Measurements from ENCODE around the gene SNX5. TPM values are rescaled to one million over a fixed set of nuclear protein-coding genes. Genes with fewer than 3 reads are reported as not detected.
A peak's percentile ranks its signal among the peaks of the same experiment; 100 is the strongest.

The SNX5 gene
- total RNA-seq, 1 experiment from 2014 or later, result 90.8 TPM

DNA sequence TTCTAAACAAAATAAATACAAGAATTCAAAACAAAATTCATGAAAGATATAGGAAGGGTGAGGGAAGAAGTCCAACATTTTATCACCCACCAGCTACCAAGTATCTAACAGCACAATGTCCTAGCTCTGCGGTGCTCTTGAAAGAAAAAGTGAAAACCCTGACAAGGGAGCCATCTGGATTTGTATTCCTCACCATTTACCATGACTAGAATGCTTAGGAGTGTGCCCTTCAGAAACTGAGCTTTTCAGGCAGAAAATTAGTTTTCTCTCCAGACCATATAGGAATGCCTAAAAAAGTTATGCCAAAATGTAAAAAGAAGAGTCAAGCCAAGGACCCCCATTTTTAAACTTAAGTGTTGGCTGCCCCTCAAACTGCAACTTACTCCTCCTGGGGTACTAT lies 4.5 kb downstream of the SNX5 start:
- intact Hi-C loops (cut with micrococcal nuclease; ENCODE audit: unreplicated experiment), result no loop called here
- ChIA-PET POLR2A (no interaction called here), CTCF (no interaction called here)

GRCh38 chr20:17963114-17963897 lies 5.3 kb downstream of the SNX5 start:
- ChIA-PET CTCF (interaction anchor here (0.6 kb wide), 1 partner anchor 32 kb away, joined by 3 read pairs; no protein-coding TSS in a partner anchor), POLR2A (interaction anchor here (0.6 kb wide), 1 partner anchor 1391 kb away, joined by 5 read pairs; no protein-coding TSS in a partner anchor)
- ATAC-seq (no peak), DNase-seq (ENCODE audit: low read depth, low spot score) (no peak)
- H3K4me3 ChIP-seq (ENCODE audit: low read depth in 2 of 2, low read length in 2 of 2), result no peak overlapping the region
- BruUV-seq (replicated peaks), result no TSS peak
- H3K36me3 ChIP-seq (ENCODE audit: control insufficient read depth, insufficient read depth, low read length), result peaks cover 10% of the 10 kb centered on the region
- no peaks in the 10 kb centered on the region for H3K27me3 ChIP-seq (ENCODE audit: control insufficient read depth, insufficient read depth, low read length)
- H3K4me1 ChIP-seq (ENCODE audit: control insufficient read depth, insufficient read depth, low read length), result peaks cover 64% of the 10 kb centered on the region
- TF ChIP-seq TCF7L2 (IDR thresholded peaks at IDR 0.05; ENCODE audit: low read depth, low read length), result no peak
- TF ChIP-seq, protein P1, sequence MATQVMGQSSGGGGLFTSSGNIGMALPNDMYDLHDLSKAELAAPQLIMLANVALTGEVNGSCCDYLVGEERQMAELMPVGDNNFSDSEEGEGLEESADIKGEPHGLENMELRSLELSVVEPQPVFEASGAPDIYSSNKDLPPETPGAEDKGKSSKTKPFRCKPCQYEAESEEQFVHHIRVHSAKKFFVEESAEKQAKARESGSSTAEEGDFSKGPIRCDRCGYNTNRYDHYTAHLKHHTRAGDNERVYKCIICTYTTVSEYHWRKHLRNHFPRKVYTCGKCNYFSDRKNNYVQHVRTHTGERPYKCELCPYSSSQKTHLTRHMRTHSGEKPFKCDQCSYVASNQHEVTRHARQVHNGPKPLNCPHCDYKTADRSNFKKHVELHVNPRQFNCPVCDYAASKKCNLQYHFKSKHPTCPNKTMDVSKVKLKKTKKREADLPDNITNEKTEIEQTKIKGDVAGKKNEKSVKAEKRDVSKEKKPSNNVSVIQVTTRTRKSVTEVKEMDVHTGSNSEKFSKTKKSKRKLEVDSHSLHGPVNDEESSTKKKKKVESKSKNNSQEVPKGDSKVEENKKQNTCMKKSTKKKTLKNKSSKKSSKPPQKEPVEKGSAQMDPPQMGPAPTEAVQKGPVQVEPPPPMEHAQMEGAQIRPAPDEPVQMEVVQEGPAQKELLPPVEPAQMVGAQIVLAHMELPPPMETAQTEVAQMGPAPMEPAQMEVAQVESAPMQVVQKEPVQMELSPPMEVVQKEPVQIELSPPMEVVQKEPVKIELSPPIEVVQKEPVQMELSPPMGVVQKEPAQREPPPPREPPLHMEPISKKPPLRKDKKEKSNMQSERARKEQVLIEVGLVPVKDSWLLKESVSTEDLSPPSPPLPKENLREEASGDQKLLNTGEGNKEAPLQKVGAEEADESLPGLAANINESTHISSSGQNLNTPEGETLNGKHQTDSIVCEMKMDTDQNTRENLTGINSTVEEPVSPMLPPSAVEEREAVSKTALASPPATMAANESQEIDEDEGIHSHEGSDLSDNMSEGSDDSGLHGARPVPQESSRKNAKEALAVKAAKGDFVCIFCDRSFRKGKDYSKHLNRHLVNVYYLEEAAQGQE (IDR thresholded peaks at IDR 0.05; ENCODE audit: insufficient read depth in 1 of 2, low read depth in 2 of 2, low read length in 1 of 2), result no peak
- TF ChIP-seq SIN3A (IDR thresholded peaks at IDR 0.05; ENCODE audit: borderline replicate concordance, insufficient read depth, low read depth, low read length), result no peak
- TF ChIP-seq POLR2AphosphoS5 (IDR thresholded peaks at IDR 0.05; ENCODE audit: low read depth, low read length), result no peak
- TF ChIP-seq, protein P2, sequence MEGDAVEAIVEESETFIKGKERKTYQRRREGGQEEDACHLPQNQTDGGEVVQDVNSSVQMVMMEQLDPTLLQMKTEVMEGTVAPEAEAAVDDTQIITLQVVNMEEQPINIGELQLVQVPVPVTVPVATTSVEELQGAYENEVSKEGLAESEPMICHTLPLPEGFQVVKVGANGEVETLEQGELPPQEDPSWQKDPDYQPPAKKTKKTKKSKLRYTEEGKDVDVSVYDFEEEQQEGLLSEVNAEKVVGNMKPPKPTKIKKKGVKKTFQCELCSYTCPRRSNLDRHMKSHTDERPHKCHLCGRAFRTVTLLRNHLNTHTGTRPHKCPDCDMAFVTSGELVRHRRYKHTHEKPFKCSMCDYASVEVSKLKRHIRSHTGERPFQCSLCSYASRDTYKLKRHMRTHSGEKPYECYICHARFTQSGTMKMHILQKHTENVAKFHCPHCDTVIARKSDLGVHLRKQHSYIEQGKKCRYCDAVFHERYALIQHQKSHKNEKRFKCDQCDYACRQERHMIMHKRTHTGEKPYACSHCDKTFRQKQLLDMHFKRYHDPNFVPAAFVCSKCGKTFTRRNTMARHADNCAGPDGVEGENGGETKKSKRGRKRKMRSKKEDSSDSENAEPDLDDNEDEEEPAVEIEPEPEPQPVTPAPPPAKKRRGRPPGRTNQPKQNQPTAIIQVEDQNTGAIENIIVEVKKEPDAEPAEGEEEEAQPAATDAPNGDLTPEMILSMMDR (IDR thresholded peaks at IDR 0.05), result no peak
- intact Hi-C loops (cut with micrococcal nuclease; ENCODE audit: unreplicated experiment) (no loop called here), in situ Hi-C loops (cut with HindIII; ENCODE audit: low pct_unique_long_range_greater_than_20kb, low sequenced_read_pairs) (no loop called here)
- no peaks in the 10 kb centered on the region for H3K9me3 ChIP-seq (ENCODE audit: control insufficient read depth, insufficient read depth, low read depth, low read length)
- H3K27ac ChIP-seq (ENCODE audit: low read length), result no peak overlapping the region; the same call in 1 of the 2 replicates

More for the DNA sequence above, 4.5 kb downstream of the SNX5 start:
- H3K27me3 ChIP-seq (ENCODE audit: control insufficient read depth, insufficient read depth, low read length), result no peaks in the 10 kb centered on the region
- ATAC-seq (no peak), DNase-seq (ENCODE audit: low read depth, low spot score) (no peak)
- H3K4me1 ChIP-seq (ENCODE audit: control insufficient read depth, insufficient read depth, low read length), result peaks cover 57% of the 10 kb centered on the region
- no peaks in the 10 kb centered on the region for H3K9me3 ChIP-seq (ENCODE audit: control insufficient read depth, insufficient read depth, low read depth, low read length)
- BruUV-seq (replicated peaks), result no TSS peak
- in situ Hi-C loops (cut with HindIII; ENCODE audit: low pct_unique_long_range_greater_than_20kb, low sequenced_read_pairs), result no loop called here
- 0 out of 4 replicates have a peak overlapping the region, but pooled peaks of 1 of the 2 experiments have one; percentile 6 for H3K4me3 ChIP-seq (ENCODE audit: low read depth in 2 of 2, low read length in 2 of 2)
- peaks cover 10% of the 10 kb centered on the region for H3K36me3 ChIP-seq (ENCODE audit: control insufficient read depth, insufficient read depth, low read length)
- H3K27ac ChIP-seq (ENCODE audit: low read length), result peak overlapping the region; percentile 83
- no peak for TF ChIP-seq SIN3A (IDR thresholded peaks at IDR 0.05; ENCODE audit: borderline replicate concordance, insufficient read depth, low read depth, low read length)
- TF ChIP-seq, protein P2 (IDR thresholded peaks at IDR 0.05), result no peak
- TF ChIP-seq TCF7L2 (IDR thresholded peaks at IDR 0.05; ENCODE audit: low read depth, low read length), result no peak
- TF ChIP-seq, protein P1 (IDR thresholded peaks at IDR 0.05; ENCODE audit: insufficient read depth in 1 of 2, low read depth in 2 of 2, low read length in 1 of 2), result no peak
- no peak for TF ChIP-seq POLR2AphosphoS5 (IDR thresholded peaks at IDR 0.05; ENCODE audit: low read depth, low read length)
